ENCODE results near the gene NRXN3. TPM values are rescaled to one million over a fixed set of nuclear protein-coding genes. Genes with fewer than 3 reads are reported as not detected.

NRXN3 gene
- total and polyA plus RNA-seq, 2 experiments from 2014 or later = 1.0 to 1.8 TPM

GRCh38 chr14:78282437-78282836 lies 112.3 kb downstream of the NRXN3 start:
- Histone ChIP-seq H3K4me1 (ENCODE audit: insufficient read depth) (no peaks in the 10 kb centered on the region), H2AFZ (no peak overlapping the region), H3K9me2 (ENCODE audit: insufficient read depth) (no peaks in the 10 kb centered on the region; the same call in 1 of the 2 replicates), H3K4me3 (no peak overlapping the region), H3K36me3 (ENCODE audit: insufficient read depth) (no peaks in the 10 kb centered on the region), H3K4me2 (no peak overlapping the region), H3F3A (replicated peaks; ENCODE audit: low read depth) (no peaks in the 10 kb centered on the region), H3K79me2 (replicated peaks; ENCODE audit: insufficient read depth) (no peaks in the 10 kb centered on the region), H3K27ac (ENCODE audit: low read depth) (no peak overlapping the region), H3K27me3 (ENCODE audit: insufficient read depth) (no peaks in the 10 kb centered on the region), H4K20me1 (replicated peaks; ENCODE audit: insufficient read depth) (no peaks in the 10 kb centered on the region)
- Mint-ChIP-seq H3K36me3 (ENCODE audit: low read depth) (no peaks in the 10 kb centered on the region; the same call in 2 of the 3 replicates), H3K9me3 (peaks cover 2% of the 10 kb centered on the region; the same call in 1 of the 3 replicates), H3K27ac (no peak overlapping the region), H3K4me1 (peaks cover 6% of the 10 kb centered on the region), H3K4me3 (no peak overlapping the region), H3K27me3 (ENCODE audit: insufficient read depth, low read depth, poor library complexity) (peaks cover 6% of the 10 kb centered on the region)
- DNase-seq (ENCODE audit: low spot score) = no peak
- no peak for TF ChIP-seq EZH2phosphoT487 (IDR thresholded peaks at IDR 0.05; ENCODE audit: unreplicated experiment)
- ATAC-seq = no peak

GRCh38 chr14:78286210-78286609 lies 116.0 kb downstream of the NRXN3 start:
- Histone ChIP-seq H3K4me1 (ENCODE audit: insufficient read depth) (peaks cover 2% of the 10 kb centered on the region), H3K9me2 (ENCODE audit: insufficient read depth) (no peaks in the 10 kb centered on the region; the same call in 1 of the 2 replicates), H4K20me1 (replicated peaks; ENCODE audit: insufficient read depth) (no peaks in the 10 kb centered on the region), H3F3A (replicated peaks; ENCODE audit: low read depth) (no peaks in the 10 kb centered on the region), H3K27me3 (ENCODE audit: insufficient read depth) (no peaks in the 10 kb centered on the region), H3K4me2 (no peak overlapping the region), H3K27ac (ENCODE audit: low read depth) (no peak overlapping the region), H3K79me2 (replicated peaks; ENCODE audit: insufficient read depth) (no peaks in the 10 kb centered on the region), H3K36me3 (ENCODE audit: insufficient read depth) (no peaks in the 10 kb centered on the region), H2AFZ (no peak overlapping the region), H3K4me3 (no peak overlapping the region)
- H3K27me3 Mint-ChIP-seq (ENCODE audit: insufficient read depth, low read depth, poor library complexity) = peaks cover 8% of the 10 kb centered on the region
- H3K4me1 Mint-ChIP-seq = peaks cover 7% of the 10 kb centered on the region
- no peak overlapping the region for H3K4me3 Mint-ChIP-seq
- TF ChIP-seq NANOG (IDR thresholded peaks at IDR 0.05; ENCODE audit: borderline replicate concordance) (no peak), CTCF (conservative IDR thresholded peaks at IDR 0.05; ENCODE audit: low read depth in 2 of 2) (peak in 1 of 2 experiments; percentile 19; a peak in 2 of 4 replicates)
- ATAC-seq = peak; percentile 71
- no peaks in the 10 kb centered on the region; the same call in 2 of the 3 replicates for H3K36me3 Mint-ChIP-seq (ENCODE audit: low read depth)
- DNase-seq (ENCODE audit: low spot score) = peak; percentile 20
- peaks cover 2% of the 10 kb centered on the region; the same call in 1 of the 3 replicates for H3K9me3 Mint-ChIP-seq
- H3K27ac Mint-ChIP-seq = peak overlapping the region; percentile 67

GRCh38 chr14:78292003-78292402 lies 121.8 kb downstream of the NRXN3 start:
- H4K20me1 ChIP-seq (replicated peaks; ENCODE audit: insufficient read depth) = no peaks in the 10 kb centered on the region
- Mint-ChIP-seq H3K27me3 (ENCODE audit: insufficient read depth, low read depth, poor library complexity) (peaks cover 2% of the 10 kb centered on the region), H3K4me1 (peaks cover 29% of the 10 kb centered on the region), H3K36me3 (ENCODE audit: low read depth) (no peaks in the 10 kb centered on the region), H3K4me3 (no peak overlapping the region), H3K9me3 (no peaks in the 10 kb centered on the region; the same call in 2 of the 3 replicates), H3K27ac (no peak overlapping the region)
- DNase-seq (ENCODE audit: low spot score) = peak; percentile 17
- H3K27me3 ChIP-seq (ENCODE audit: insufficient read depth) = no peaks in the 10 kb centered on the region
- H3K9me2 ChIP-seq (ENCODE audit: insufficient read depth) = no peaks in the 10 kb centered on the region
- no peaks in the 10 kb centered on the region for H3K79me2 ChIP-seq (replicated peaks; ENCODE audit: insufficient read depth)
- no peak overlapping the region for H3K4me2 ChIP-seq
- H3K4me1 ChIP-seq (ENCODE audit: insufficient read depth) = peaks cover 13% of the 10 kb centered on the region
- no peaks in the 10 kb centered on the region for H3F3A ChIP-seq (replicated peaks; ENCODE audit: low read depth)
- ATAC-seq = no peak
- no peaks in the 10 kb centered on the region for H3K36me3 ChIP-seq (ENCODE audit: insufficient read depth)
- H3K27ac ChIP-seq (ENCODE audit: low read depth) = no peak overlapping the region
- no peak overlapping the region for H3K4me3 ChIP-seq
- H2AFZ ChIP-seq = no peak overlapping the region
- no peak for TF ChIP-seq CREB1 (CRISPR knock-in tag; IDR thresholded peaks at IDR 0.05; ENCODE audit: low read depth)

Data from GM23338 (cell line).